GM19463 (cell line): Measurements from ENCODE around the gene PDE4D.
"Not testable (repeated sequence)": the region's sequence is repeated elsewhere in the genome, so short reads cannot be mapped to it uniquely, and the experiment has no call there.

Experiments used
- ATAC-seq: cut with Tn5 transposase; IDR thresholded peaks from one replicate; pipeline ENCODE4 v1.9.1; 2021; ENCODE audit warnings: mild to moderate bottlenecking, moderate library complexity; ENCODE audit not compliant: unreplicated experiment

The PDE4D gene

DNA sequence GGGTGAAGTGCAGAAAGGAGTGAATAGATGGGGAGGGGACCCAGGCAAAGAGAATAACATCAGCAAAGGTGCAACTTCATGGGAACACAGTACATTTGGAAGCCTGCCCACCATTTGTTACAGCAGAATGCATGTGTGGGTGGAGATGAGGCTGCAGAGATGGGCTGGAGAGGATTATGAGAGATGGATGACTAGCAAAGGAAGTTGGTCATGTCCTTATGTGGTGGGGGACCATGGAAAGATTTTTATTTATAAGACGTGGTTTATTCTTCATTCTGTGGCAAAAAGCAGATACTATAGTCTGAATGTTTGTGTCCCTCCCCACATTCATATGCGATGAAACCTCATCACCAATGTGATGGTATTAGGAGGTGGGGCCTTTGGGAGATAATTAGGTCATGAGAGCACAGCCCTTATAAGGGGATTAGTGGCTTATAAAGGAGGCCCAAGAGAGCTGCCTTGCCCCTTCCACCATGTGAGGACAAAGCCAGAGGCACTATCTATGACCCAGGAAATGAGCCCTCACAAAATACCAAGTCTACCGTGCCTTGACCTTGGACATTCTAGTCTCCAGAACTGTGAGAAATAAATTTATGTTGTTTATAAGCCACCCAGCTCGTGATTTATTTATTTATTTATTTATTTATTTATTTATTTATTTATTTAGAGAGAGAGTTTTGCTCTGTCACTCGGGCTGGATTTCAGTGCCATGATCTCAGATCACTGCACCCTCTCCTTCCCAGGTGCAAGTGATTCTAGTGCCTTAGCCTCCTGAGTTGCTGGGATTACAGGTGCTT is 827.0 kb downstream of the PDE4D start:
- no peak for ATAC-seq

DNA sequence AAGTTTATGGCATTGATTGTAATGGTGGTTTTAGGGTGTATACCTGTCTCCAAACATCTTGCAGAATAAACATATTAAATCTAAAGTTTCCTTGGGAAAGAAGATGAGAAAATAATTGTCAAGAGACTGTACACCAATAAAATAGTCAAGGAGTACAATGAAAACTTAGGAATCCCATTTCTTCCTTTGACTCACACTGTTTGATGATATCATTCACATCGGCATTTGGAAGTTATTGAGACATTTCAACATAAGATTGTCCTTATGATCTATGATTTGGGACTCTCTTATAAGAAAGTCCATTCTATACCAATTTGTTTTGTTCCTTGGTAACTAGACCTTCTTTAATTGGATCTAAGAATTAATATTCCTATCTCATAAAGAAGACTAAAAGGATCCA is 828.0 kb downstream of the PDE4D start:
- ATAC-seq, result no peak

DNA sequence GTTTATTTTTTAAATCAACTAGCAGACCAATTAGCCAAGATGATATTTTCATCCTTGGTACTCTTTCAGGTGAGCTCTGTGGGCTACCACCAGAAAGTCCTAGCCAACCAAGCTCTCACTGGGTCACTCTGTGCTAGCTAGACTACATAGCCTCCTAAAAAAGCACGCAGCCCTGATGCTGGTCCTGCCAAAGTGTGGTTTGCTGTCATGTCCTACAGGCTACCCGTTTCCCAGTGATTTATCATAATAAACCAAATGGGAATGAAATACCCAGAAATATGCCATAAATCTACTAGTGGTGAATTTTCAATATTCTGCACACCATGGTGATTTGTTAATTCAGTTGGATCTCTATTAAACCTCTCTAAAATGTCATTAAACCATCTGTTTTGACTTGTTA is 829.2 kb downstream of the PDE4D start:
- ATAC-seq, result no peak

DNA sequence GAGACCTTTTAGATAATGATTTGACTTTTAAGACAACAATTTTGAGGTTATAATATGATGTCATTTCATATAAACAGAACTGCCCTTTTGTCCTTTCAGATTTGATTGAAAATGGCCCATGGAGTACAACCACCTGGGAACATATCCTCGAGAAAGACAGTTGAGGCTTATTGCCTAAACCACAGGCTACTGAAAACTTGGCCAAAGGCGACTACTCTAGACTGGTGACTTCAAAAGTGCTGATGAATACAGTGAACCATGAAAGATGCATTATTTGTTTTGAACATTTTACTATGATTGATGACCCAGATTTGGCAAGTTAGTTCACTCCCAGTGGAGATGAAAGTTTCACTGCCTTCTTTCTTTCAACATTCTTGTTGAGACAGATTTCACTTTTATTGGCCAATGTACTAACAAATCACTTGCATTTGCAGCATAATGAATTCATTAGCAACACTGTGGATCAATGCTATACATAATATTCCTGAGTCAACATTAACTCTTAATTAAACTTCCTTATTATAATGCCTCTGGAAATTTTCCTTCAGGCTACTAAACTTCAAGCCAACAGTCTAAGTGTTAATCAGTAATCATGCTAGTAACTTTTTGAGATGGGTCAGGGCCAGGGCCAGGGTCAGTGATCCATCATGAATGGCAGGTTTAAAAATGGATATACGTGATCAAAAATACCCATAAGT is 830.4 kb downstream of the PDE4D start:
- no peak for ATAC-seq

DNA sequence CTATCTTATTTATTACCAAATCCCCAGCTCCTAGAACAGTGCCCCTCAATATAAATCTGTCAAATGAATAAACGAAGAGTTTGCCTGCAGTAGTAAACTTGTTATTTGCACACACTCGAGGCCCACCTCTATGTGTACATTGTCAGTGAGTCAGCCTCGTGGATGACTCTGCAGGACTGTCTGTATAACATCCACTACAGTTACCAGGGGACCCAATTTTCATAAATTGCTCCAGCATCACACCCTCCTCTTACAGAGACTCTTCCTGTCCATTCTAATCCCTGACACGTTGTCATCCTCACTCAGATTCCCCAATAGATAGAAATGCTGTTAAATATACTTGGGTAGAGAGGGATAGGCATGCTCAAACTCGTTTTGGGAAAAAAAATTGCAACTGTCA is 832.1 kb downstream of the PDE4D start:
- ATAC-seq, result no peak

DNA sequence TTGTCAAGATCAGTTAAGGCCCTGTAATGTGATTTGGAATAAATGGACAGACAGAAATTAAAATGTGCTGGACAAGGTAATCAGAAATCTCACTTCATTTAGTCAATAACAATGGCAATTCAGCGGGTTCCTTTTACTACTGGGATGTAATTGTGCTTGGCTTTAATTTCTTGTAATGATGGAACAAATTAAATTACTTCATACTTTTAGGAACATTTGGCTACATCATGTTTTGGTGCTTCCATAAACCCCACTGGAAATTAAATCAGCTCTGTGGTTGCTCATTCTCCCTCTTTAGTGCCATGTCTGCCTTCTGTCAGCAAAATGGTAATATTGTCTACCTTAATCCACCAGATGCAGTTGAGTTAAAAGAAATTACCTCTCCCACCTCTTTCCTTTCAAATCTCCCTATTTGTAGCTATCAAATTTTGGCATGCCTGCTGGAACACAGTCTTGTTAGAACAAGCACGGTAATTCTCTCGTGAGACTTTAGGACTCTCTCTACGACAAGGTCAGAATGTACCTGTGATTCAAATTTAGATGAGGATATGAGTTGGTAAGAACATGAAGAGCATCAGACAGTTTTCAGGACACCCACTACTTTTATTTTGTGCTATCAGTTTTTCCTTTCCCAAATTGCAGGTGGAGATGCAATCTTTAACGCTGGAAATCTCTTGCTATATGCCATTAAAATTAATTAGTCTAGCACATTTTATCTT is 834.4 kb downstream of the PDE4D start:
- ATAC-seq, result no peak

DNA sequence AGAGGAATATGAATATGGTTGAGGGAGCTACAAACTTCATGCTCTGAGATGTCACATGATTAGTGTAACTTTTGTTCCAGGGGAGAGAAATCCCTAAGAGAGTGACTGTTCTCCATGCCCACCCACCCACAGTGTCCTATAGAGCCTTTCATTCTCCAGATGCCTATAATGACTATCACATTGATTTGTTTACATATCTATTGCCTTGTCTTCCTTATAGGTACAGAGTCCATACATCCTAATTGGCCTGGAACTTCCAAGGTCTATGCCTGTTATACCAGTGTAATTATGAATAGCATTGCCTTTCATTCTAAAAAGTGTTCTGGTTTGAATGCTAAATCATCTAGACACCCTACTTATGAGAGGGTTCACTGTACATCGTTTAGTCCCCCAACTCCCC is 835.3 kb downstream of the PDE4D start:
- no peak for ATAC-seq

DNA sequence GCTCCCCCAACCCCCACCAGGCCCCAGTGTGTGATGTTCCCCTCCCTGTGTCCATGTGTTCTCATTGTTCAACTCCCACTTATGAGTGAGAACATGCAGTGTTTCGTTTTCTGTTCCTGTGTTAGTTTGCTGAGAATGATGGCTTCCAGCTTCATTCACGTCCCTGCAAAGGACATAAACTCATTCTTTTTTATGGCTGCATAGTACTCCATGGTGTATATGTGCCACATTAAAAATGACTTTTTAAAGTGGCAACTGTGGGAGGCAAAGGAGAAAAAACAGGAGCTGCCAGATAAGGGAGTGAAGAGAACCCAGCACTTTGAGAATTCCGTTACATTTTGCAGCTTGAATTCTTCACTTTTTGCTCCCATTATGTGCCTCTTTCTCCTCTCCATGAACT is 836.9 kb downstream of the PDE4D start:
- ATAC-seq, result not testable (repeated sequence)

DNA sequence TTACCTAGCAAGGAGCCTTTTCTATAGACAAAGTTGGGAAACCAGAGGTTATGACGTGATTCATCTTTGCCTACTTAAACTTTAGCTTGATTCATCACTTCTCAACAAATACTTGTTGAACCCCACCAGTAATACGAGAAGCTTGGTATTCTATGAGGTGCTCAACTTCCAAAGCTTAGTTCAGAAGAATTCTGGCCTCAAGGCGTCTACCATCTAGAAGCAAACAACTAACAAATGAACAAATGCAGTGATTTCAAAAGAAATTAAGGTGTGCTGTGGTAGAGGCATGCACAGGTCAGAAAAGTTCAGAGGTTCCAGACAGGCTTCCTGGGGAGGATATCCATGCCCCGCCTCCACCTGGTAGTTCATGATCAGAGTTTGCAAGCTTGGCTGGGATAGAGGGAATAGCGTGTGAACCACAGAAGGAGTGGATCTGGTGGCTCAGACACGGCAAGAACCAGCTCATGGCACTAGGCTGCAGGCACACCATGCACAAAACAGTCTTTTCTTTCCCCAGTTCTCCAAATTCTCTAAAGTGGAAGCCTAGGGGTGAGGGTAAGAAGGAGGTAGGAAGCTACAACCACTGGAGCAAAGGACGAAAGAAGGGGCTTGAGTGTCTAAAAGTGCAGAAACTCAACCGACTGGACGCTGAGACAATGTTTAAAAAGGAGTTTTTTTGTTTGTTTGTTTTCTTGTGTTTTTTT is 837.6 kb downstream of the PDE4D start:
- no peak for ATAC-seq

DNA sequence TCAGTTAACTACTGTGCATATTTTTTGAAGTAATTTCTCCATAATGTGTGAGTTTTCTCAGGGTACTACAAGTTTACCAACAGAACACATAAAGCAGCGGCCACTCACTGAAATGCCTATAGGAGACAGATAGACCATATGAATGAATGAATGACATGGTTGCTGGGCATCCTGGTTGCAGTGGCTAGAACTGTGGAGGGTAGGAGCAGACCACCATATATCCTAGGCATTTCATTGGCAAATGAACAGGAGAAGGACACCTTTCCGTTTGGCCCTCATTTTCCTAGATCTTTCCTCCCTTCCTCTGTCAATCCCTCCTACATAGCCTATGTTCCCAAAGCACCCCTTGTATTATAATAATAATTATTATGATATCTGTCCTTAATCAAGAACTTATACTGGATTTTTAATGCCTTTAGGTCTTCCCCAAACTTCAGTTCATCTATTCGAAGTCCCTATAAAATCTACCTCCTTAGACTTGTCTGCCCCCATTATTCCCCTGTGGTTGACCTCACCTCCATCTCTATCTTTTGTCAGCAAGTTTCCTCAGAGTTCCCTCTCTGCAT is 838.5 kb downstream of the PDE4D start:
- no peak for ATAC-seq

DNA sequence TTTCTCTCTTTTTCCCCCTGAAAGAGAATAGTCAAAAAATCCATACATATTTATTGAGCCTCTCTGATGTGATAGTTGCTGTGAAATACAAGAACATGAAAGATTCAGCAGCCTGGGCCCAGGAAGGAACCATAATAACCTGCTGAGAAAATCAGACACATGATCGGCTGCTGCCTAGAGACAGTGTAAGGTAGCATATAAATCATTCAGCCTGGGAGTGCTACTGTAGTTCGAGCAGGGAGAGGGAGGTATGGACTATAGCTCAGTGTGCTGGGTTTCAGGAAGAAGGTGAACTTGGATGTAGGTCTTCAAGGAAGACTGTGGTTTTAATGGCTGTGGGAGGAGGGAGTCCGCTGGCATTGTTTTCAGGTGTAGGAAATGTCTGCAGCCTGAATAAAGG is 841.6 kb downstream of the PDE4D start:
- ATAC-seq, result no peak

DNA sequence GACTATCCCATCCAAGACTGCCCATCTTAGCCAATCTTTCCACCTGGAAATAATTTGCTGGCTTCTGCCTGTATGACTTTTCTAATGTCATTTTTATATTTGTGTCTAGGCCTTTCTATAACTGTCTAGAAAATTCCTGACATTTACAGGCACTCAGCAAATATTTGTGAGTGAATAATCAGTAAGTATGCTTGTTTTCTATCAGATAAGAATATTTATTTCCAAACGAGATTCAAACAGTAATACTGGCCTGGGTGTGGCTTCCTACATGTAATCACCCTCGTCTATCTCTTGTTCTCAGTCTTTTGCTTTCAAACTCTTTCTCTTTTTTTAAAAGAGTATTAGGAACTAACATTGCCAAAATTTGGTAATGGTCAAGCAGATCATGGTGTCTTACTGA is 844.4 kb downstream of the PDE4D start:
- no peak for ATAC-seq

DNA sequence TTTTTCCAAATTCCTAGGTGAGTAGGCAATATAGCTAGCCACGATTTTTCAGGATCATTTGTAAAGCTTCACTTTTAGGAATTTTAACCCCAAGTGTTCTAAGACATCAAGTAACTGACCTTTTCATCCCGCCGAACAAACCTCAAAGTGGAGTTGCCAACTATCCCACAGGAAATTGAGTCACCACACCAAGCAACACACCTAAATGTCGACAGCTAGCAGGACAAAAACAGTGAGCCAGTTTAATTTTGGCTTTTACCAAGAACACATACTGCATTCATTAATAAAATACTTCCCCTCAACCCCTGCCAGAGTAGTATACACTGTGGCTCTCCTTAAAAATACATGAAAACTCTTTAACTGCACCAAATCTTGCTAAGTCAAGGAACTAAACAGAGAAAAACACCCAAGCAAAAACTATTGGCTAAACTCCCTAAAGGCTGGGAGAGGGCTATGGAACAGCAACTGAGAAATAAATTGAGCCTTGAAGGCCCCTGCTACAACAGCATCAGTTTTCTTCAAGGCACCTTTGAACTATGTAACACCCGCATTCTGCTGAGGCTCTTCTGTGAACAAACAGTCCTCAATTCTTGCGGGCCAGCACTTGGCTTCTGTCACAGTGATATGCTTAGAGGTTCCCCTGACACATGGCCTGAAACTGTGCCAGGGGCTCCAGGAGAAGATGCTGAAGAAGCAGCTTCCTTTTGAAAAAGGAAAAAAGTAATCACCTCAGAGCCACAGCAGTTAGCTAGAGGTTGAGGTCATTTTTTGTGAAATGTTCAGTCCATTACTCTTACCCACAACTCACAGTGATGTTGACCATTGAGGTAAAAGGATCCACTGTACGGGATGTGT is 851.1 kb downstream of the PDE4D start:
- ATAC-seq, result no peak

DNA sequence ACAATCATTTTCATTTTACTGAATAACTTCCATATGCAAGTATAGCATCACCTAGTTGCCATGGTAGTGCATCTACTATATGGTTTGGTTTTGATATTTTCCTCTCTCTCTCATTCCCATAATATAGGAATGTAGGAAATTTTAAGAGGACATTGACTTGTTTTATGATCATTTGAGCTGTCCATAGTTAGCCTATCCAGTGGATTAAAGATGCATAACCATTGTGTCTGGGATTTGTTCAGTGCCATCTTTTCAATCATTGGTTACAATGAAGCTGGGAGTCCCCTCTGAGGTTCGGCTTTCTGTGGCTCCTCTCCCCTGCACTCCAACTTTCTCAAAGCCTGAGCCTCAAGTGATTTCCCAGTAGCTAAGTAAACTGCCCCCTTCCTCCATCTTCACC is 852.2 kb downstream of the PDE4D start:
- ATAC-seq, result no peak

DNA sequence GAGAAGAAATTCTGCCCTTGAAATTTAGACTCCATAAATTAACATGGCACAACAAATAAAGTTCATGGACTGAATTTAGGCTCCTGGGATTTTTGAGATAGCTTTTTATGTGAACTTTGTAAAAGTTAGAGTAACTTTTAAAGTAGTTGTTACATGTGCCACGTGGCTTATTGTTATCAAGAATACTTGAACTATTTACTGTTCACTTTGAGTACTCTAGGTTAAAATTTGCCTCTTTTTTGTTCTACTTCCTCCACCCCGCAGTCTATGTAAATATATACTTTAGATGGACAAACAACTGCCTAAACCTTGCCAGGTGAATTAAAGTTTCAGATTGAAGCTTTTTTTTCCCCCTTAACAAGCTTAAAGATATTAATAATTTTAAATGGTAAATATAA is 852.7 kb downstream of the PDE4D start:
- ATAC-seq, result no peak

DNA sequence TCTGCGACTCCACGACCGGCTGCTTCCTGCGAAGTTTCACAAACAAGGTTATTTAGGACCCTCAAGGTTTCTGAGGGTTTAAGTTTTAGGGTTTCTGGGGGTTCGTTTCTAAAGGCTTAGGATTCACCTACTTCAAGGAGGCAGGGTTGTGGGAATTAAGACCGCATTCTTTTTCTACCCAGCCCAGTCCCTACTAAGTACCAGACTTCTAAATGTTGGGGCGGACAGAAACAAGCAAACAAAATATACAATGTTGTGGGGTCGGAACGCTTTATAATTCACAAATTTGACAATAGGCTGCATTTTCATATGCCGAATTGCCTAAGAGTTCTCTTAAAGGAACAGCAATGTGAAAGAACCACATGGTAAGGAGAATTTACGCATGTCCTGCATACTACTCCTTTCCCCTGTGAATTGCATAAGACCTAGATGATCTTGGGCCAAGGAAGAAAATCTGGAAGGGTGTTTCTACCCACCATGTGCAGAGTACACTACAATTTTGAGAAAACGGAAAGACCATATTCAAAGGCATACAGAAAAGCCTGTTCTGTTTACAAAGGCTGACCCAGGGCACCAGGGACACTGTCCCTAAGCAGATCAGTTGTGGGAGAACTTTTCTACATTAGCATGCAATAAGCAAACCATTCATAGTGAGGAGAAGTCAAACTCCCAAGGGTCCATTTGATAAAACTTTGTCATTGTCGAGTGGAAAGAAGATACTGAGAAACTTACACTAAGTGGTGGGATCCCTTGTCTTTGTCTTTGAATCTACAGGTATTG is 853.3 kb downstream of the PDE4D start:
- ATAC-seq, result no peak

DNA sequence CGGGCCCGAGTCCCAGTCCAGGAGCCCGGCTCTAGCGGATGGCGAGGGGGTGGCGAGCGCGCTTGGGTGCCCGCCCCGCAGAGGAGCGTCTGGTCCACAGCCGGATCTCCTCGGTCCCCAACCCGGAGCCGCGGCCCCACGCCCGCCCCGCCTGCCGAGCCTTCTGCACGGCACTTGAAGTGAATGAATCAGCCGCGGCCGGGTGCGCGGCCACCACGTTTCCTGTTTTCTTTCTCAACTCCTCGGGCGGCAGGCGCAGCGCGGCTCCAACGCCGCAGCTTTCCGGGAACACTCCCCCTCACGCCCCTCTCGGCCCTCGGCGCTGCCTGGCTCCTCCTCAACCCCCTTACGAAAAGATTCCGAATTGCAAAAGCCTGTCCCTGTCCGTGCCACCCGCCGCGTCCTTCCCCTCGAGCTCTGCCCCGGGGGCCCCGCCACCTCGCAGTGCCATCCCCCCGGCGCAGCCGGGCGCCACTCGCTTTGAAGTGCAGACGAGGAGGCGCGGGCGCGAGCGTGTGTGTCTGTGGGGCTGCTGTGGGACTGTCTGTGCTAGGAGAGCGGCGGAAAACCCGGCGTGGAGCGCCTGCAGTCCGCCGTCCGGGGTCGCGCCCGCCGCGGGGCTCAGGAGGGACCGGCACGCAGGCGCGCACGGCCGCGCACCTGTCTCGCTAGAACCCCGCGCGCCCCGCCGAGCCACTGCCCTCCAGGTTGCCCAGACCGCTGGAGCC is 854.1 kb downstream of the PDE4D start:
- ATAC-seq, result peak; percentile 66

DNA sequence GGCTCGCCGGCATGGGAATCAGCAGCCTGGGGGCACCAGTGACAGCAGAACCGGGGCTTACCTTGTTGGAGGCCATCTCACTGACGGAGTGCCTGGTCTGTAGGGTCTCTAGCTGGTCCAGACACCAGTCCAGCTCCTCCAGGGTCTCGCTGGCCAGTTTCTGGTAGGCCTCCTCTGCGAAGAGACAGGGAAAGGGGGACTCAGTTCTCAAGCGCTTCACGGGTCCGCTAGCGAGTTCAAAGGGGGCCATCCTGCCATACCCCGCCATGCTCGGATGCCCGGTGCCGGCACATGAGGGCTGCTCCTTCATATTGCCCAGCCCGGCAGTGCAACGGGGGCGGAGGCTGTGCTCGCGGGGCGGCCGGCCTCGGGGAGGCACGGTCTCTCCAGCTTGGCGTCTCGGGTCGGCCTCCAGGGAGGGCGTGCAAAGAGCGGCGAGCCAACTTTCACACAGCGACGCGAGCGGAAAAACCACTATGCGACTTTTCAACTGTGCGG is 854.7 kb downstream of the PDE4D start:
- ATAC-seq, result peak; percentile 36
